HepG2 (cell line): ENCODE results near the gene ITSN2. TPM values are rescaled to one million over a fixed set of nuclear protein-coding genes. Genes with fewer than 3 reads are reported as not detected.

Experiments used
- AHDC1 ChIP-seq: sonication (generic); formaldehyde crosslinking; IDR thresholded peaks from 2 replicates; pipeline ENCODE4 v1.5.1; 2020; ENCODE audit warnings: mild to moderate bottlenecking, missing genetic modification reagents, borderline replicate concordance
- ARNTL ChIP-seq: sonication (generic); formaldehyde crosslinking; IDR thresholded peaks from 2 replicates; pipeline ENCODE4 v1.4.0; 2020; ENCODE audit warnings: mild to moderate bottlenecking, missing genetic modification reagents
- ATF2 ChIP-seq: sonication (generic); formaldehyde crosslinking; IDR thresholded peaks from 2 replicates; pipeline ENCODE4 v1.4.0; 2020; ENCODE audit warnings: missing genetic modification reagents
- CCAR2 ChIP-seq: fragments of 200-400 bp; formaldehyde crosslinking; optimal IDR thresholded peaks from 2 replicates; pipeline ENCODE3; 2018; ENCODE audit warnings: low read depth, mild to moderate bottlenecking, low read length, moderate library complexity
- ELF3 ChIP-seq: IDR thresholded peaks from 2 replicates; pipeline ENCODE4 v1.6.1; 2016; ENCODE audit warnings: missing genetic modification reagents, missing compliant biosample characterization
- FOSL1 ChIP-seq: sonication (generic); formaldehyde crosslinking; IDR thresholded peaks from 2 replicates; pipeline ENCODE4 v1.9.0; 2021; ENCODE audit warnings: missing genetic modification reagents, borderline replicate concordance
- GATA4 ChIP-seq: sonication (generic); IDR thresholded peaks from 2 replicates; pipeline ENCODE4 v1.6.1; 2016; ENCODE audit warnings: antibody characterized with exemption, low read depth, borderline replicate concordance
- HDAC6 ChIP-seq: fragments of 200-600 bp; sonication (generic); IDR thresholded peaks from 2 replicates; pipeline ENCODE4 v1.7.0; 2017; ENCODE audit warnings: mild to moderate bottlenecking, antibody characterized with exemption, low read length, low read depth
- HIVEP1 ChIP-seq: sonication (generic); formaldehyde crosslinking; IDR thresholded peaks from 2 replicates; pipeline ENCODE4 v1.4.0; 2020; ENCODE audit warnings: mild to moderate bottlenecking, missing genetic modification reagents
- HNRNPL ChIP-seq: fragments of 200-400 bp; formaldehyde crosslinking; IDR thresholded peaks from 2 replicates; pipeline ENCODE4 v1.6.1; 2017; ENCODE audit warnings: mild to moderate bottlenecking, low read depth, low read length
- MAFG ChIP-seq: sonication (generic); formaldehyde crosslinking; IDR thresholded peaks from 2 replicates; pipeline ENCODE4 v1.5.1; 2020; ENCODE audit warnings: mild to moderate bottlenecking, missing genetic modification reagents
- MAZ ChIP-seq, 2 experiments: sonication (generic) in 1 of 2; formaldehyde crosslinking in 1 of 2; IDR thresholded peaks; 2 replicates each; pipeline versions ENCODE4 v1.5.0 to v1.6.1; 2012 to 2020; ENCODE audit warnings: low read depth in 2 of 2, mild to moderate bottlenecking in 2 of 2, borderline replicate concordance in 1 of 2, improper control_type of control experiment in 1 of 2, low read length in 1 of 2, missing genetic modification reagents in 1 of 2, moderate library complexity in 1 of 2
- NBN ChIP-seq: fragments of 450-650 bp; conservative IDR thresholded peaks from 2 replicates; pipeline ENCODE4 v1.6.1; 2017
- TCF7 ChIP-seq: sonication (generic); IDR thresholded peaks from 2 replicates; pipeline ENCODE4 v1.6.1; 2016; ENCODE audit warnings: antibody characterized with exemption, low read depth
- TFDP2 ChIP-seq: sonication (generic); formaldehyde crosslinking; IDR thresholded peaks from 2 replicates; pipeline ENCODE4 v1.4.0; 2020; ENCODE audit warnings: missing genetic modification reagents
- U2AF1 ChIP-seq: fragments of 200-400 bp; formaldehyde crosslinking; optimal IDR thresholded peaks from 2 replicates; pipeline ENCODE3; 2017; ENCODE audit warnings: mild to moderate bottlenecking, low read depth, low read length
- ZFP36L1 ChIP-seq: sonication (generic); formaldehyde crosslinking; IDR thresholded peaks from 2 replicates; pipeline ENCODE4 v1.8.0; 2022; ENCODE audit warnings: mild to moderate bottlenecking, missing genetic modification reagents, moderate library complexity
- ZNF260 ChIP-seq: sonication (generic); formaldehyde crosslinking; IDR thresholded peaks from 2 replicates; pipeline ENCODE4 v1.4.0; 2020; ENCODE audit warnings: missing genetic modification reagents, low read depth, mild to moderate bottlenecking, borderline replicate concordance
- ZNF362 ChIP-seq: sonication (generic); formaldehyde crosslinking; IDR thresholded peaks from 2 replicates; pipeline ENCODE4 v1.4.0; 2020; ENCODE audit warnings: missing genetic modification reagents, mild to moderate bottlenecking, borderline replicate concordance
- ZNF562 ChIP-seq: sonication (generic); formaldehyde crosslinking; IDR thresholded peaks from 2 replicates; pipeline ENCODE4 v1.8.0; 2022; ENCODE audit warnings: missing genetic modification reagents, borderline replicate concordance
- ZNF713 ChIP-seq: sonication (generic); formaldehyde crosslinking; IDR thresholded peaks from 2 replicates; pipeline ENCODE4 v1.4.0; 2020; ENCODE audit warnings: mild to moderate bottlenecking, missing genetic modification reagents
- ZNF749 ChIP-seq: sonication (generic); formaldehyde crosslinking; IDR thresholded peaks from 2 replicates; pipeline ENCODE4 v1.8.0; 2022; ENCODE audit warnings: mild to moderate bottlenecking, missing genetic modification reagents, moderate library complexity, borderline replicate concordance
- polyA plus RNA-seq, 8 experiments: library from polyadenylated mRNA; depleted of rRNA in 3 of 8; stranded (reverse) in 7 of 8; unstranded in 1 of 8; fragments of >200 nt; fragmentation: Illumina TruSeq in 4 of 8; extraction: Trizol in 4 of 8; gene quantifications; 2 replicates each; pipeline versions ENCODE4 v1.2.1 to v1.2.3, GENCODE V29; 2011 to 2016; ENCODE audit warnings: low read depth in 4 of 8, missing spikeins in 1 of 8, mixed read lengths in 1 of 8; ENCODE audit not compliant: insufficient read depth in 1 of 8
- total RNA-seq, 5 experiments: library from RNA; depleted of rRNA; stranded (reverse); fragments of >200 nt; fragmentation: Illumina TruSeq; extraction: Trizol; gene quantifications; 2 replicates each; pipeline ENCODE4 v1.2.3, GENCODE V29; 2016; ENCODE audit warnings: low read depth in 1 of 5

ITSN2 gene
- total and polyA plus RNA-seq, 2 of the 13 experiments (the other 11 are each of a cell fraction or from before 2014, with no cell fraction given): 26.0 to 26.6 TPM

- TF ChIP-seq HIVEP1 (CRISPR knock-in tag): no peak
- TF ChIP-seq ELF3 (CRISPR knock-in tag): peak; percentile 33; the same call in 1 of the 2 replicates
- no peak for TF ChIP-seq ARNTL (CRISPR knock-in tag)
- no peak for TF ChIP-seq CCAR2
- no peak for TF ChIP-seq ZNF260 (CRISPR knock-in tag)
- TF ChIP-seq FOSL1: no peak
- TF ChIP-seq HDAC6: no peak
- no peak for TF ChIP-seq GATA4
- TF ChIP-seq TFDP2 (CRISPR knock-in tag): no peak
- no peak for TF ChIP-seq ZFP36L1
- no peak for TF ChIP-seq NBN
- TF ChIP-seq ZNF713 (CRISPR knock-in tag): no peak
- TF ChIP-seq TCF7: no peak
- peak; percentile 43; the same call in 1 of the 2 replicates for TF ChIP-seq AHDC1
- no peak for TF ChIP-seq U2AF1
- no peak for TF ChIP-seq ATF2 (CRISPR knock-in tag)
- TF ChIP-seq ZNF562 (CRISPR knock-in tag): no peak
- TF ChIP-seq ZNF362: no peak
- no peak for TF ChIP-seq MAZ (IDR thresholded peaks at IDR 0.05; ENCODE audit: borderline replicate concordance, low read depth, low read length)
- no peak for TF ChIP-seq MAZ (CRISPR knock-in tag; IDR thresholded peaks at IDR 0.05; ENCODE audit: low read depth)
- TF ChIP-seq MAFG (CRISPR knock-in tag): no peak
- no peak for TF ChIP-seq ZNF749
- no peak for TF ChIP-seq HNRNPL
These were observed 20.5 kb downstream of the ITSN2 start (continued) for GRCh38 chr2:24339856-24340262.
